Mucosa of stomach (tissue), 1 donor: ENCODE measurements around the gene CCL14.
"Not testable (repeated sequence)": the region's sequence is repeated elsewhere in the genome, so short reads cannot be mapped to it uniquely, and the experiment has no call there.

Experiments
- H3K27me3 ChIP-seq: one replicate; pipeline ENCODE4 v1.7.0; 2013; ENCODE audit warnings: mild to moderate bottlenecking, low read length; ENCODE audit not compliant: control insufficient read depth, insufficient read depth
- H3K36me3 ChIP-seq: one replicate; pipeline ENCODE4 v1.7.0; 2013; ENCODE audit warnings: low read length; ENCODE audit not compliant: control insufficient read depth, insufficient read depth
- H3K4me1 ChIP-seq: one replicate; pipeline ENCODE4 v1.7.0; 2013; ENCODE audit warnings: mild to moderate bottlenecking, low read length; ENCODE audit not compliant: control insufficient read depth, insufficient read depth
- H3K4me3 ChIP-seq: one replicate; pipeline ENCODE4 v1.7.0; 2013; ENCODE audit warnings: low read length
- H3K9ac ChIP-seq: one replicate; pipeline ENCODE4 v1.7.0; 2013; ENCODE audit warnings: mild to moderate bottlenecking, low read length, moderate library complexity
- H3K9me3 ChIP-seq: one replicate; pipeline ENCODE4 v1.7.0; 2013; ENCODE audit warnings: mild to moderate bottlenecking, low read length, moderate library complexity; ENCODE audit not compliant: control insufficient read depth
- donor health status: Pancreatic carcinoma.

Gene CCL14

GRCh38 chr17:35965272-35965671, 21.3 kb downstream of the CCL14 start:
- no peak overlapping the region for H3K9ac ChIP-seq
- H3K36me3 ChIP-seq, result no peaks in the 10 kb centered on the region
- no peaks in the 10 kb centered on the region for H3K9me3 ChIP-seq
- no peaks in the 10 kb centered on the region for H3K27me3 ChIP-seq
- no peak overlapping the region for H3K4me3 ChIP-seq
- no peaks in the 10 kb centered on the region for H3K4me1 ChIP-seq

DNA sequence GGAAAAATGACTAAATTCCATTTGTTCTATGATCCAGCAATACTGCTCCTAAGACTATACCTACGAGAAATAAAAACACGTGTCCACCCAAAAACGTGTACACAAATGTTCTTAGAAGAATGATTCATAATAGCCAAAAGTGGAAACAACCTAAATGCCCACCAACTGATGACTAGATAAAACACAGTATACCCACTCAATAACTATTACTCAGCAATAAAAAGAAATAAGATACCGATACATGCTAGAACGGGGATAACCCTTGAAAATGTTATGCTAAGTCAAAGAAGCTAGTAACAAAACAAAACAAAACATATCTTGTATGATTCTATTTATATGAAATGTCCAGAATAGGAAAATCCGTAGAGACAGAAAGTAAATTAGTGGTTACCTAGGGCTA, 22.9 kb downstream of the CCL14 start:
- H3K36me3 ChIP-seq, result no peaks in the 10 kb centered on the region
- no peaks in the 10 kb centered on the region for H3K27me3 ChIP-seq
- H3K4me3 ChIP-seq, result no peak overlapping the region
- H3K9ac ChIP-seq, result no peak overlapping the region
- no peaks in the 10 kb centered on the region for H3K9me3 ChIP-seq
- no peaks in the 10 kb centered on the region for H3K4me1 ChIP-seq

- H3K4me1 ChIP-seq, result no peaks in the 10 kb centered on the region
- no peaks in the 10 kb centered on the region for H3K9me3 ChIP-seq
- no peak overlapping the region for H3K9ac ChIP-seq
- no peak overlapping the region for H3K4me3 ChIP-seq
- no peaks in the 10 kb centered on the region for H3K36me3 ChIP-seq
- H3K27me3 ChIP-seq, result no peaks in the 10 kb centered on the region
These were observed 32.8 kb downstream of the CCL14 start for GRCh38 chr17:35953720-35954119.

- H3K9ac ChIP-seq, result no peak overlapping the region
- no peaks in the 10 kb centered on the region for H3K27me3 ChIP-seq
- no peaks in the 10 kb centered on the region for H3K9me3 ChIP-seq
- H3K4me1 ChIP-seq, result no peaks in the 10 kb centered on the region
- no peaks in the 10 kb centered on the region for H3K36me3 ChIP-seq
- no peak overlapping the region for H3K4me3 ChIP-seq
These were observed 37.1 kb downstream of the CCL14 start for GRCh38 chr17:35949401-35949800.

DNA sequence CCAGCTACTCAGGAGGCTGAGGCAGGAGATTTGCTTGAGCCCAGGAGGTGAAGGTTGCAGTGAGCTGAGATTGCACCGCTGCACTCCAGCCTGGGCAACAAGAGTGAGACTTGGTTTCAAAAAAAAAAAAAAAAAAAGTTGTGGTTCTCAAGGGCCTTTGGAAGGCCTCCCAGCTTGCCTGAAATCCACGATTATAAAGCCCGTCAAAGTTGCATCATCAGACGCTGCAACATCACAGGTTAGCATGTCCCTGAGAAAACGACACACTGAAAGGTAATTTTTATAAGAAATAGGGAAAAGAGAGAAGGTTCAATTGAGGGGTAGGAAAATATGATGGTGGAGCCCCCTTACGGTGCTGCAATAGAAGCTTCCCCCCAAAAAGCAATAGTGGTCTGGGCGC, 38.4 kb downstream of the CCL14 start:
- Histone ChIP-seq H3K4me1 (peaks cover 2% of the 10 kb centered on the region), H3K9ac (no peak overlapping the region), H3K9me3 (no peaks in the 10 kb centered on the region), H3K4me3 (no peak overlapping the region), H3K27me3 (no peaks in the 10 kb centered on the region), H3K36me3 (no peaks in the 10 kb centered on the region)

GRCh38 chr17:35947156-35947585, 39.4 kb downstream of the CCL14 start:
- no peaks in the 10 kb centered on the region for H3K27me3 ChIP-seq
- H3K4me1 ChIP-seq, result peaks cover 11% of the 10 kb centered on the region
- H3K9me3 ChIP-seq, result no peaks in the 10 kb centered on the region
- no peaks in the 10 kb centered on the region for H3K36me3 ChIP-seq
- H3K9ac ChIP-seq, result no peak overlapping the region
- no peak overlapping the region for H3K4me3 ChIP-seq

- Histone ChIP-seq H3K9me3 (no peaks in the 10 kb centered on the region), H3K27me3 (no peaks in the 10 kb centered on the region), H3K36me3 (no peaks in the 10 kb centered on the region), H3K9ac (no peak overlapping the region), H3K4me1 (peaks cover 11% of the 10 kb centered on the region), H3K4me3 (no peak overlapping the region)
These were observed 42.4 kb downstream of the CCL14 start for GRCh38 chr17:35944151-35944550.

- Histone ChIP-seq H3K4me1 (peaks cover 11% of the 10 kb centered on the region), H3K9me3 (no peaks in the 10 kb centered on the region), H3K36me3 (no peaks in the 10 kb centered on the region), H3K4me3 (no peak within 1 kb of the TSS), H3K9ac (no peak within 1 kb of the TSS), H3K27me3 (no peaks in the 10 kb centered on the region)
These were observed 43.0 kb downstream of the CCL14 start, which contains the start of gene LYZL6 for GRCh38 chr17:35943537-35943936. LYZL6 (minus strand) TSS chr17:35943713; CDS start chr17:35939356, 4,357 bp downstream.

GRCh38 chr17:35942588-35943186, 43.8 kb downstream of the CCL14 start:
- no peaks in the 10 kb centered on the region for H3K27me3 ChIP-seq
- no peak overlapping the region for H3K9ac ChIP-seq
- H3K4me3 ChIP-seq, result no peak overlapping the region
- H3K9me3 ChIP-seq, result no peaks in the 10 kb centered on the region
- H3K36me3 ChIP-seq, result no peaks in the 10 kb centered on the region
- peaks cover 11% of the 10 kb centered on the region for H3K4me1 ChIP-seq

DNA sequence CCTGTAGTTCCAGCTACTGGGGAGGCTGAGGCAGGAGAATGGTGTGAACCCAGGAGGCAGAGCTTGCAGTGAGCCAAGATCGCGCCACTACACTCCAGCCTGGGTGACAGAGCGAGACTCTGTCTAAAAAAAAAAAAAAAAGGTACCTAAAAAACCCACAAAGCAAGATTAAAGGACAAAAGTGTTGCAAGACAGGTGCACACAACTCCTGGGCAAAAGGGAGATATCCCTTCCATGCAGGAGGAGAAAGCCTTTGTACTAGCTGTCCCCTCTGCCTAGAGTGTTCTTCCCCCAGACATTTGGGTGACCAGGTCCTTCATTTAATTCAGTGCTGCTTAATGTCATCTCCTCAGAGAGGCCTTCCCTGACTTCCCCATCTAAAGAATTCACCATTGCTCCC, 48.0 kb downstream of the CCL14 start:
- H3K4me3 ChIP-seq, H3K36me3 ChIP-seq, H3K9ac ChIP-seq, H3K27me3 ChIP-seq, H3K9me3 ChIP-seq: not testable (repeated sequence)
- peaks cover 11% of the 10 kb centered on the region for H3K4me1 ChIP-seq

GRCh38 chr17:35936063-35936462, 50.5 kb downstream of the CCL14 start:
- no peak overlapping the region for H3K9ac ChIP-seq
- no peaks in the 10 kb centered on the region for H3K27me3 ChIP-seq
- H3K4me1 ChIP-seq, result no peaks in the 10 kb centered on the region
- H3K4me3 ChIP-seq, result no peak overlapping the region
- no peaks in the 10 kb centered on the region for H3K36me3 ChIP-seq
- H3K9me3 ChIP-seq, result no peaks in the 10 kb centered on the region

DNA sequence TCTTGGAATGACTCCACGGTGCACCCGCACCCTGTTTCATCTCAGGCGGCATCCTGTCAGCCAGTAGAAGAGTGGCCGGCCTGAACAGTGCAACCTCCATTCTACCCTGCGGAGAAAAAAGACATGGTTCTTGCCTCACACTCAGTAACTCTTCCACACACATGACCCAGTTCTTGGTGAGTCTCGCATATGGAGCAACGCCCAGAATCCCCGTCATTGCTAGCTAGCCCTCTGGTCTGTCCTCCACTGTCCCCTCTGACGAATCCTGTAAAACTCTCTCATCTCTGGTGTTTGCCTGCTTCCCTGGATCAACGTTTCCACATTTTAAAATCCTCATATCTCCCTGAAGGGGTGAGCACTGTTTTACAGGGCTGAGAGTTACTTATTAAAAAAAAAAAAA, 51.8 kb downstream of the CCL14 start:
- Histone ChIP-seq H3K27me3 (no peaks in the 10 kb centered on the region), H3K36me3 (no peaks in the 10 kb centered on the region)

More for the DNA sequence above, 51.8 kb downstream of the CCL14 start:
- Histone ChIP-seq H3K4me3 (no peak overlapping the region), H3K4me1 (peaks cover 5% of the 10 kb centered on the region), H3K9ac (no peak overlapping the region), H3K9me3 (no peaks in the 10 kb centered on the region)
